BLaER1 (cell line): ENCODE results near the gene HOXB3.

Source experiments
- H3K27ac ChIP-seq: shearing (Covaris generic); formaldehyde crosslinking; 2 replicates; pipeline ENCODE4 v1.8.1; 2022
- H3K27me3 ChIP-seq: shearing (Covaris generic); formaldehyde crosslinking; 2 replicates; pipeline ENCODE4 v1.8.1; 2022
- H3K36me3 ChIP-seq: shearing (Covaris generic); formaldehyde crosslinking; 2 replicates; pipeline ENCODE4 v1.8.1; 2022
- H3K4me1 ChIP-seq: shearing (Covaris generic); formaldehyde crosslinking; 2 replicates; pipeline ENCODE4 v1.8.1; 2022
- H3K4me2 ChIP-seq: shearing (Covaris generic); formaldehyde crosslinking; 2 replicates; pipeline ENCODE4 v1.8.1; 2022
- H3K4me3 ChIP-seq: shearing (Covaris generic); formaldehyde crosslinking; 2 replicates; pipeline ENCODE4 v1.8.1; 2022
- H3K9ac ChIP-seq: shearing (Covaris generic); formaldehyde crosslinking; 2 replicates; pipeline ENCODE4 v1.8.1; 2022
- H3K9me3 ChIP-seq: shearing (Covaris generic); formaldehyde crosslinking; 2 replicates; pipeline ENCODE4 v1.8.1; 2022
- H4K20me1 ChIP-seq: shearing (Covaris generic); formaldehyde crosslinking; 2 replicates; pipeline ENCODE4 v1.8.1; 2022
- Cebpa-rat ChIP-seq: shearing (Covaris generic); IDR thresholded peaks from 2 replicates; pipeline ENCODE4 v1.8.1; 2022

HOXB3 gene

DNA sequence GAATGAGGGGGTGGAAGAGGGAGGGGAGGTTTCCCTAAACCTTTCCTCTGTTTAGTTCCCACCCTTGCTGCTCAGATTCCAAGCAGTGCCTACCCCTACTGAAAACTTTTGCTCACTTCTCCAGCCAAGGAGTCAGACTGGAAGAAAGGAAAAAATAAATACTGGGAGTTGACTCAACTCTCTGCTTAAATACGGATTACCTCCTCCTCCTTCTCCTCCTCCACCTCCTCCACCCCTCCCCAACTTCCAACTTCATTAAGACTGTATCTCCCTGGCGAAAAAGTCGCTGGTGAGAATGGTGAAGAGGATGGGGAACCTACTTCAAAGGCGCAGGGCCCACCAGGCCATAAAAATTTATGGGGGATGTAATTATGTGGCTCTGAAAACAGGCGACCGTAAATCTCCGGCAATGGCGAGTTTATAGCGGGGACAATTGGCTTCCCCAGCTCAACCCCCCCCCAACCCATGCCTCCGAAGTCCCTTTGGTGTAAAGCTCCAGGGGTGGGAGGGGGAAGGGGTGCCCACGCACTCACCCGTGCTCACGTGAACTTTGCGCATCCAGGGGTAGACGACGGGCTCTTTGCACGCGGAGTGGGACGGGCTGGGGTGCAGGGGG, 12.6 kb downstream of the HOXB3 start:
- H3K27me3 ChIP-seq: peaks cover 100% of the 10 kb centered on the region
- no peak overlapping the region for H3K9ac ChIP-seq
- peaks cover 5% of the 10 kb centered on the region; the same call in 1 of the 2 replicates for H3K4me1 ChIP-seq
- peaks cover 91% of the 10 kb centered on the region for H4K20me1 ChIP-seq
- no peak overlapping the region for H3K4me2 ChIP-seq
- no peak for TF ChIP-seq Cebpa-rat
- no peaks in the 10 kb centered on the region for H3K9me3 ChIP-seq
- no peak overlapping the region for H3K27ac ChIP-seq
- H3K4me3 ChIP-seq: no peak overlapping the region
- H3K36me3 ChIP-seq: no peaks in the 10 kb centered on the region

DNA sequence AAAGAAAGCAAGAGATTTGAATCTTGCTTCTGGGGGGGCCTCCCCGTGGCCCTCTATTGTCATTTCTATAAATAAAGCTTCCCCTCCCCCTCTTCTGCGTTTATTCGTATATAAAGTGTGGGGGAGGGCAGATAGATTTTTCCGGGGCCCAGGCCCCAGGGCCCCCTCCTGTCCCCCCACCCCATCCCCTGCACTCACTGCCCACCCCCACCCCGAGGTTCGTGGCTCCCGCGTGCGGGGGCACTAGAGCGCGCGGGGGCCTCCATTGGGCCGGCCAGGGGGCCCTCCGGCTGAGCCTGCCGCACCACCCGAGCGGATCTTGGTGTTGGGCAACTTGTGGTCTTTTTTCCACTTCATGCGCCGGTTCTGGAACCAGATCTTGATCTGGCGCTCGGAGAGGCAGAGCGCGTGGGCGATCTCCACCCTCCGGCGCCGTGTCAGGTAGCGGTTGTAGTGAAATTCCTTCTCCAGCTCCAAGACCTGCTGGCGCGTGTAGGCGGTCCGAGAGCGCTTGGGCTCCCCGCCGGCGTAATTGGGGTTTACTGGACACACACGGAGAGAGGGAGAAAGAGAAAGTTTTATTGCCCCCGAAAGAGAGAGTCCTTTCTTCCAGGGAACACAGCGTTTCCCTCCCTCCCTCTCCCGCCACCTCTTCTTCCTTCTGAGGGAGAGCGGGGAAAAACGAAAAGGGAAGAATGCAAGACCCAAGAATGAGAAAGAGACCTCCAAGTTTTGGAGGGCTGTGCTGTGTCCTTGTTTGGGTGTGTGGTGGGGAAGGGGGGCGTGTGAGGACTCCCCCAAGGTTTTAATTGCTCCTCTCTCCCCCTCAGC, 13.3 kb downstream of the HOXB3 start:
- Histone ChIP-seq H3K4me1 (no peaks in the 10 kb centered on the region), H3K9me3 (no peaks in the 10 kb centered on the region), H3K4me3 (no peak overlapping the region), H3K27ac (no peak overlapping the region), H3K27me3 (peaks cover 100% of the 10 kb centered on the region), H3K9ac (no peak overlapping the region), H4K20me1 (peaks cover 91% of the 10 kb centered on the region), H3K36me3 (no peaks in the 10 kb centered on the region), H3K4me2 (no peak overlapping the region)
- no peak for TF ChIP-seq Cebpa-rat

DNA sequence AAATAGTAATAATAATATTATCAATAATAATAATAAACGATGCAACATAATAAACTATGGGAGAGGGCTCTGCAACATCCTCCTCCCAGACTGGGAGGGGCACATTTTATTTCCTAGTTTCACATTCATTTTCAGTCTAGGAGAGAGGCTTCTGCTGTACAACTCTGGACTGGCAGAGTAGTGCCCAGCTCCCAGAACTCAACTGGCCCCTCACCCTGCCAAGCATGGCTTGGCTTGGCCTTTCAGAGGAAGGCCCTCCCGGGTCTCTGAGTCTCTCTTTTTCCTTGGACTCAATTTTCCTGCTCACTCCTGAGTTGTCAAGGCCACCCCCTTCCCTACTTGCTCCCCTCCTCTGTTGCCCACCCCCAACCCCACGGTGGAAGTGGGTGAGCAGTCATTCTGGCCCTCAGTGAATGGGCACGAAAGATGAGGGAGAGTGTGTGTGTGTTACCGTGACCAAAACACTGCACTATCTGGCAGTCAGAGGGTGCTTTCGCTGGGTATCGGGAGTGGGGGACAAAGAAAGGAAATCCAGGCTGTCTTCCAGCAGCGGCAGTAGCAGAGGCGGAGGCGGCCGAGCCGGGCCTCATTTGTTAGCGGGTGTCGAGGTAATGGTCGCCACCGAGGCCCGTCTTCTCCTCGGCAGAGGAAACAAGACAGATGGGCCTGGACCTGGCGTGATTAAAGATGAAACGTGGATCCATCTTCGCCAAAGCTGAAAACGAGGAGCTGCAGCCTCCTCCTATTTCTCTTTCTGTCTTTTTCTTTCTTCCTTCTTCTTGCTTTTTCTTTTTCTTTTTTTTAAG, 14.2 kb downstream of the HOXB3 start:
- H3K9ac ChIP-seq: no peak overlapping the region
- H3K36me3 ChIP-seq: no peaks in the 10 kb centered on the region
- H3K27ac ChIP-seq: no peak overlapping the region
- TF ChIP-seq Cebpa-rat: no peak
- H3K4me1 ChIP-seq: no peaks in the 10 kb centered on the region
- H3K27me3 ChIP-seq: peaks cover 100% of the 10 kb centered on the region
- no peak overlapping the region for H3K4me2 ChIP-seq
- H3K4me3 ChIP-seq: no peak overlapping the region
- H4K20me1 ChIP-seq: peaks cover 91% of the 10 kb centered on the region
- H3K9me3 ChIP-seq: no peaks in the 10 kb centered on the region

DNA sequence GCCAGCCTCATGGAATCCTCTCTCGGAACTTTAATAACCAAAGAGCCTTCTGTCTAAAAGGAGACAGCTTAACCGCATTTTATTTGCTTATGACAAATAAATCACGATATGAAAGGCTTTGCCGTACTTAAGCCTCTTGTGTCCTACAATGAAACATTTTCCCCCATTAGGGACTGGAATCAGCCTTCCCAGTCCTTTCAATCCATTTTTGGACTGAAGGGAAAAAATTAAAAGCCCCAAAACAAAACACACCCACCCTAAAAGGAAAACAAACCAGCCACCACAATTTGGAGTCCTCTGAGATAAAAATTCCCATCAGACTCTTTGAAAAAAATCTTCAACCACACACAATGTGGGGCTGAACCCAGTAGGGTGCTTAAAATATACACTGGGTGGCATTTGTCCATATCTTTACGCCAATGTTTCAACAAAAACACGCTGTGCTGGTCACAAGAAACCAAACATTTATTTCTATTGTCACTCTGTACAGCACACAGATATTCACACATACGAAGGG, 14.9 kb downstream of the HOXB3 start:
- Histone ChIP-seq H3K4me2 (no peak overlapping the region), H3K9me3 (no peaks in the 10 kb centered on the region), H3K4me1 (no peaks in the 10 kb centered on the region), H3K9ac (no peak overlapping the region), H3K4me3 (no peak overlapping the region), H3K27me3 (peaks cover 100% of the 10 kb centered on the region), H3K27ac (no peak overlapping the region), H3K36me3 (no peaks in the 10 kb centered on the region), H4K20me1 (peaks cover 91% of the 10 kb centered on the region)
- TF ChIP-seq Cebpa-rat: no peak

DNA sequence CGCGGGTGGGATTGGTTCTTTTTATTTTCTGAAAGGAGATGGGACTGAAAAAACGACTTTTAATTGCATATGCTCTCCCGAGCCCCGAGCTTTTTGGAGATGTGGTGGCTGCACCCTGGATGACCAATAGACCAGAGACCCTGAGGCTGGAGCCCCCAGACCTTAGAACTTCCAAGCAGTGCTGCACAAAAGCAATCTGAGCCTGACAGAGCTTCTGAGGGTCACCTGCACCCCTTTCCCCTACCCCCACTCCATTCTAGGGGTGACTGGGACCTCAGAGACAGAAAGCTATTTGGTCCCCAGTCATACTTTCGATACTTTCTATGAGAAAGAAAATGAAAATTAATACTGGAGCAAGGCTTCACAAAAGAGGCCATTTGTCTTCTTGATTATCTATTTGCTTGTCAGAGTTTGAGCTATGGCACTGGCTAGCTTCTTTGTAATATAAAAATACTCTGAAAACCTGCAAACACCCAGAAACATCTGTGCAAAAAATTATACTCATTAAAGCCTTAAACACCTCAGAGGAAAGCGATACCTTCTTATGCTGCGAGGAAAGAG, 15.5 kb downstream of the HOXB3 start:
- H3K4me1 ChIP-seq: no peaks in the 10 kb centered on the region
- no peak overlapping the region for H3K27ac ChIP-seq
- peaks cover 91% of the 10 kb centered on the region for H4K20me1 ChIP-seq
- H3K4me3 ChIP-seq: no peak overlapping the region
- no peaks in the 10 kb centered on the region for H3K9me3 ChIP-seq
- peaks cover 100% of the 10 kb centered on the region for H3K27me3 ChIP-seq
- no peak for TF ChIP-seq Cebpa-rat
- H3K36me3 ChIP-seq: no peaks in the 10 kb centered on the region
- no peak overlapping the region for H3K9ac ChIP-seq
- no peak overlapping the region for H3K4me2 ChIP-seq

DNA sequence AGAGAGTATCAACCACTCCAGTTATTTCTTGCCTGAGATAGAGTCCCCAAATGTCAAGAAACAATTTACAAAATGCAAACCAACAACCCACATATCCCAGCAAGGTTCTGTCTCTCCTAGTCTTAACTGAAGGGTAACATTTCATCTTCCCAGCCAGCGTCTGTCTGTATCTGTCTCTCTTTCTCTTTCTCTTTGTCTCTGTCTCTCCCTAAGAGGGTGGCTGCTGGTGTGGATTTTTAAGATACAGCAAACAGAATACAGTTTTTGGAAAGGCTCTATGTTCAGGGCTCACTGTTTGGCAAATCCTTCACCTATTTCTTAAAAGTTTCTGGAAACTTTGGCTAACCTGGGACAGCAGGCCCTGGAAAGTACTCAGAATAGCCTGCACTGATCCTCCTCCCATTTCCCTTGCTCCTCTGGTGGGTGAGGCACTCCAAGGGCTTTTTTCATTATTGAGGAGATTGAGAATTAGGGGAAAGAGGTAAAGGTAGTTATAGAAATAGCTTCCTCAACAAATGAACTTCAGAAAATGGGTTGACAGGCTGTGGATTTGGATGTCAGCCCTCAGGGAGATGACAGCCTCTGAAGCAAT, 18.1 kb downstream of the HOXB3 start:
- Histone ChIP-seq H3K36me3 (no peaks in the 10 kb centered on the region), H3K27me3 (peaks cover 100% of the 10 kb centered on the region), H4K20me1 (peaks cover 96% of the 10 kb centered on the region), H3K4me2 (no peak overlapping the region), H3K4me1 (no peaks in the 10 kb centered on the region), H3K27ac (no peak overlapping the region), H3K4me3 (no peak overlapping the region), H3K9ac (no peak overlapping the region), H3K9me3 (no peaks in the 10 kb centered on the region)
- TF ChIP-seq Cebpa-rat: no peak

DNA sequence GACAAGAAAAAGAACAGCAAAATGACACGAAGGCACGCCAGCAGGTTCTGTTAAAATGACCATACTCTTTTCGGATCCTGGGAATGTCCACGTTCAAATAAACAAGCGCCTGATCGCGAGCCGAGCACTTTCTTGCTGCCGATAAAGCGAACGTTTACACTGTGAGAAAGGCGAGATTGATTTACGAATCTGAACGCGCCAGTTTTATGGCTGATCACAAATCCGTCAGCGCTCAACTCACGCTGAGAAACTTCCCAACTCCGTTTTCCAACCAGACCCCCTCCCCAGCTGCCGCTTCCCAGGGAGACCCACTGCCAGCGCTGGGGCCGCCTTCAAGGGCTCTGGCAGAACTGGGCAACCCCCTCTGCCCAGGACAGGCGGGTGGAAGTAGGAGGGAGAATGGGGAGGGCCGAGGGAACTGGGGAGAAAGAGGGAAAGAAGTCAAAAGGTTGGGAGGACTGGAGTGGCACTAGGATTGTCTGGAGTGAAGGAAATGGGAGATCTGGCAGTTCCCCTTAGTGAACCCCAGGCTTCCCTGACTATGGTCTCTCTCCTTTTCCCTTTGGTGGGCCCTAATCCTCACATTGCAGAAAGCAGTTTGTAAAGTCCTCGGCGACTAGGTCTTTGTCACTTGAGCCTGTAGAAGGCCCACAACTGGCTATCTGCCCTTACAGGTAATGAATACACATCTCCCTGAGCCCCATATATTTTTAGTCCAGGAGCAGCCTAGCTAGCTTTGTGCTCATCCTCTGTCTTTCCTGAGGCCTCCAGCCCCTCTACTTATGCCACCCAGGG, 18.8 kb downstream of the HOXB3 start:
- Histone ChIP-seq H3K4me2 (no peak overlapping the region), H3K4me1 (no peaks in the 10 kb centered on the region), H4K20me1 (peaks cover 98% of the 10 kb centered on the region), H3K36me3 (no peaks in the 10 kb centered on the region), H3K9ac (no peak overlapping the region), H3K27me3 (peaks cover 100% of the 10 kb centered on the region), H3K9me3 (no peaks in the 10 kb centered on the region), H3K27ac (no peak overlapping the region), H3K4me3 (no peak overlapping the region)
- no peak for TF ChIP-seq Cebpa-rat

DNA sequence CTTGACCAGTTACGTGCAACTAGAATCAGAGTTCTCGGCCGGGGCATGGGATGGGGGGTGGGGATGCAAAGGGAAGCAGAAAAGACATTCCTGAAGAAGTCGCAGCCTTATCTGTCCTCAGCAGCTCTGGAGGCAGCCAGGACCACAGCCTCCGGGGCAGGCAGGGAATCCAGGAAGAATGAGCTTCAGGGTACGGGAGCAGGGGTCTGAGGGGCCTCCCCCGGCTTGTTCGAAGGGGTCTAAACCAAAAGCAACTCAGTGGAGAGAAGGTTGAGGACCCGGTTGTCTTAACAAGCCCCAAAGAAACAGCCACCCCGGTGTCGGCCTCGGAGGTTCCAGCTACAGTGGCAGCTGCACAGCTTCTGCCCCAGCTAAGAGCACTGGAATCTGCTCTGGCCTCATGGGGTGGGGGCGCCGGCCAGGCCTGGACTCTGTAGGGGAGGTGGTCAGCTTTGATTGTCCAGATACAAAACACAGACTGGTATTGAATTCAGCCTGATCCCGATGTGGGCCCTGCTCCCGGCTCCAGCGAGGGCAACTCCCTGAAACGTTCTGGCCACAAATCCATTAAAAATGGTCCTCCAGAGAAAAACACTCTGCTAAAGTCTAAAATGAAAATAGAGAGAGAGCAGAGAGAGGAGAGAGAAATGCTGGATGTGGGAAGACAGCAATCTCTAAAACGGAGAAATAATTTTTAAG, 19.6 kb downstream of the HOXB3 start:
- Histone ChIP-seq H3K27me3 (peaks cover 100% of the 10 kb centered on the region), H3K36me3 (no peaks in the 10 kb centered on the region), H3K9ac (no peak overlapping the region), H3K27ac (no peak overlapping the region), H3K4me3 (no peak overlapping the region), H4K20me1 (peaks cover 98% of the 10 kb centered on the region), H3K4me1 (no peaks in the 10 kb centered on the region), H3K4me2 (no peak overlapping the region), H3K9me3 (no peaks in the 10 kb centered on the region)
- no peak for TF ChIP-seq Cebpa-rat
